GM12878 (cell line): ENCODE measurements around the gene RPIA. TPM values are rescaled to one million over a fixed set of nuclear protein-coding genes. Genes with fewer than 3 reads are reported as not detected.

ENCODE experiments used
- ATAC-seq: fragments of 200-7000 bp; cut with Tn5 transposase; 3 replicates; pipeline ENCODE4 v1.9.1; 2020; ENCODE audit warnings: mild to moderate bottlenecking, moderate library complexity
- BruUV-seq: library from RNA; stranded (reverse); fragments of 400-500 nt; replicated peaks from 2 replicates; lab custom pipeline; 2021; lab: Mats Ljungman, UMichigan
- CTCF ChIA-PET: fragments of 300-600 bp; sonication (Branson Sonifier 250); formaldehyde crosslinking; extraction: SDS; loops from one replicate; lab custom pipeline; 2021; ENCODE audit warnings: inconsistent platforms; lab: Yijun Ruan, JAX
- POLR2A ChIA-PET: fragments of 350-600 bp; formaldehyde crosslinking; extraction: SDS; loops from one replicate; lab custom pipeline; 2021; ENCODE audit warnings: inconsistent platforms; lab: Charles Lee
- RAD21 ChIA-PET: fragments of 300-600 bp; sonication (Branson Sonifier 250); formaldehyde crosslinking; loops from one replicate; lab custom pipeline; 2023; ENCODE audit warnings: antibody characterized with exemption; ENCODE audit not compliant: unreplicated experiment; lab: Charles Lee
- SMC1A ChIA-PET: fragments of 300-600 bp; sonication (Branson Sonifier 250); formaldehyde crosslinking; loops from one replicate; lab custom pipeline; 2023; ENCODE audit not compliant: unreplicated experiment, uncharacterized antibody; lab: Charles Lee
- DNase-seq: peaks from one replicate; pipeline ENCODE4 v3.0.0-alpha.2; 2011; ENCODE audit warnings: low read depth, low spot score
- FAIRE-seq: peaks from 3 replicates; lab custom pipeline; 2011; peaks lifted over from hg19 to GRCh38; lab: Jason Lieb, UNC
- H2AFZ ChIP-seq: 2 replicates; pipeline ENCODE4 v1.6.0; 2011; ENCODE audit warnings: low read depth, low read length, control low read depth; ENCODE audit not compliant: control insufficient read depth
- H3K27ac ChIP-seq: 2 replicates; pipeline ENCODE4 v1.5.1; 2011; ENCODE audit warnings: control low read depth; ENCODE audit not compliant: control insufficient read depth, insufficient read depth
- H3K27me3 ChIP-seq, 2 experiments: replicated peaks in 1 of 2; 2 replicates each; pipeline versions ENCODE4 v1.6.0 to v1.6.1; 2011; ENCODE audit warnings: low read length in 1 of 2; ENCODE audit not compliant: control insufficient read depth in 2 of 2, insufficient read depth in 2 of 2
- H3K36me3 ChIP-seq, 2 experiments: 2 replicates each; pipeline ENCODE4 v1.5.1; 2011; ENCODE audit warnings: low read length in 1 of 2; ENCODE audit not compliant: control insufficient read depth in 2 of 2, insufficient read depth in 2 of 2
- H3K4me1 ChIP-seq: 2 replicates; pipeline ENCODE4 v1.6.1; 2011; ENCODE audit warnings: mild to moderate bottlenecking, low read length, moderate library complexity, mixed read lengths; ENCODE audit not compliant: control insufficient read depth, insufficient read depth
- H3K4me2 ChIP-seq: 2 replicates; pipeline ENCODE4 v1.6.0; 2011; ENCODE audit warnings: control low read depth; ENCODE audit not compliant: control insufficient read depth, insufficient read depth
- H3K4me3 ChIP-seq: fragments of 200-600 bp; sonication (generic); 2 replicates; pipeline ENCODE4 v1.5.1; 2016
- H3K79me2 ChIP-seq: 2 replicates; pipeline ENCODE4 v1.6.0; 2011; ENCODE audit warnings: low read length; ENCODE audit not compliant: control insufficient read depth, insufficient read depth
- H3K9ac ChIP-seq: 2 replicates; pipeline ENCODE4 v1.8.0; 2011; ENCODE audit warnings: low read length, control low read depth, mixed read lengths; ENCODE audit not compliant: control insufficient read depth, insufficient read depth
- H3K9me3 ChIP-seq: replicated peaks from 3 replicates; pipeline ENCODE4 v1.5.1; 2011; ENCODE audit warnings: mild to moderate bottlenecking, low read length; ENCODE audit not compliant: control insufficient read depth, insufficient read depth
- H4K20me1 ChIP-seq: 2 replicates; pipeline ENCODE4 v1.6.0; 2011; ENCODE audit not compliant: control insufficient read depth, insufficient read depth
- HDGF ChIP-seq: fragments of 450-650 bp; IDR thresholded peaks from 2 replicates; pipeline ENCODE4 v1.6.1; 2016; ENCODE audit warnings: antibody characterized with exemption
- JUNB ChIP-seq: IDR thresholded peaks from 2 replicates; pipeline ENCODE4 v1.6.1; 2016; ENCODE audit warnings: antibody characterized with exemption, mild to moderate bottlenecking
- MEF2A ChIP-seq: IDR thresholded peaks from 2 replicates; pipeline ENCODE4 v1.6.1; 2011; ENCODE audit warnings: low read depth, mild to moderate bottlenecking, low read length, moderate library complexity; ENCODE audit not compliant: insufficient read depth
- PKNOX1 ChIP-seq: fragments of 450-650 bp; IDR thresholded peaks from 2 replicates; pipeline ENCODE4 v1.6.1; 2016; ENCODE audit warnings: mild to moderate bottlenecking
- RELA ChIP-seq: fragments of 450-650 bp; IDR thresholded peaks from 2 replicates; pipeline ENCODE4 v1.8.0; 2014; ENCODE audit warnings: borderline replicate concordance; ENCODE audit not compliant: partially characterized antibody
- RUNX3 ChIP-seq: IDR thresholded peaks from 2 replicates; pipeline ENCODE4 v1.6.1; 2012; ENCODE audit warnings: low read length, inconsistent platforms
- ZBTB11 ChIP-seq: fragments of 450-650 bp; formaldehyde crosslinking; IDR thresholded peaks from 2 replicates; pipeline ENCODE4 v1.5.0; 2022; ENCODE audit warnings: mild to moderate bottlenecking, missing genetic modification characterization
- ZNF384 ChIP-seq: IDR thresholded peaks from 2 replicates; pipeline ENCODE4 v1.6.1; 2012; ENCODE audit warnings: low read depth, mild to moderate bottlenecking, low read length, improper control_type of control experiment, borderline replicate concordance
- WGBS: methylation state at CpG from one replicate; pipeline ENCODE4 v1.1.6; 2016; ENCODE audit warnings: low lambda C conversion rate; ENCODE audit not compliant: insufficient replicate concordance, insufficient coverage; ENCODE audit errors: missing lambda C conversion rate; 5-methylcytosine and 5-hydroxymethylcytosine counted together
- in situ Hi-C: fragments of 300-500 bp; cut with MboI; formaldehyde crosslinking; loops from 9 replicates; pipeline ENCODE4 v1.14.3; 2018; ENCODE audit warnings: mixed read lengths
- intact Hi-C: fragments of 100-400 bp; cut with micrococcal nuclease; formaldehyde crosslinking; loops from one replicate; pipeline ENCODE4 v1.14.2; 2022; ENCODE audit not compliant: unreplicated experiment
- polyA plus RNA-seq, 11 experiments: library from polyadenylated mRNA; depleted of rRNA in 4 of 11; unstranded in 6 of 11; stranded (reverse) in 5 of 11; fragments of >200 nt; fragmentation: Nextera tagmentation in 4 of 11; fragmentation: Illumina TruSeq in 1 of 11; extraction: Ambion mirVana in 4 of 11; extraction: Trizol in 1 of 11; gene quantifications; 1 replicate in 1 of 11; 2 replicates in 10 of 11; pipeline versions ENCODE4 v1.2.1 to v1.2.3, GENCODE V29; 2011 to 2016; ENCODE audit warnings: inconsistent platforms in 2 of 11, missing spikeins in 2 of 11, low read depth in 1 of 11
- total RNA-seq, 4 experiments: library from RNA; depleted of rRNA in 3 of 4; stranded (reverse); fragments of >200 nt in 3 of 4; fragmentation: Illumina TruSeq in 1 of 4; extraction: Trizol in 1 of 4; gene quantifications; 2 replicates each; pipeline versions ENCODE4 v1.2.1 to v1.2.3, GENCODE V29; 2013 to 2021
- TF ChIP-seq, protein P1 (sequence below): fragments of 450-650 bp; formaldehyde crosslinking; IDR thresholded peaks from 2 replicates; pipeline ENCODE4 v1.4.0; 2020; ENCODE audit warnings: mild to moderate bottlenecking, moderate library complexity

Gene RPIA
- total and polyA plus RNA-seq, 10 of the 15 experiments (the other 5 are each of a cell fraction or from before 2014, with no cell fraction given), result 7.1 to 58.1 (median 41.6) TPM

GRCh38 chr2:88737385-88737784, 45.9 kb downstream of the RPIA start:
- SMC1A ChIA-PET, result no interaction called here
- Histone ChIP-seq H3K4me2 (no peak overlapping the region), H4K20me1 (no peaks in the 10 kb centered on the region), H2AFZ (no peak overlapping the region), H3K4me3 (no peak overlapping the region), H3K9ac (no peak overlapping the region), H3K36me3 (peaks cover 8 to 22% of the 10 kb centered on the region in 2 experiments), H3K4me1 (no peaks in the 10 kb centered on the region), H3K9me3 (no peaks in the 10 kb centered on the region), H3K27me3 (no peaks in the 10 kb centered on the region), H3K27ac (no peak overlapping the region), H3K79me2 (no peaks in the 10 kb centered on the region)
- DNase-seq, result no peak
- no TSS peak for BruUV-seq
- ATAC-seq, result no peak; the same call in 1 of the 3 replicates
- intact Hi-C loops, result no loop called here
- WGBS, result 69% methylated on average over 4 of the region's 4 CpGs
- in situ Hi-C loops, result loop anchor here (25.0 kb wide), 1 partner anchor 425 kb away; no protein-coding TSS in a partner anchor
- peak; percentile 36; the same call in 1 of the 2 replicates for TF ChIP-seq RUNX3
- TF ChIP-seq ZBTB11 (CRISPR knock-in tag), result no peak
- peak; percentile 84 for TF ChIP-seq MEF2A
- no peak for TF ChIP-seq RELA
- peak; percentile 50; the same call in 1 of the 2 replicates for TF ChIP-seq PKNOX1
- TF ChIP-seq, protein P1, sequence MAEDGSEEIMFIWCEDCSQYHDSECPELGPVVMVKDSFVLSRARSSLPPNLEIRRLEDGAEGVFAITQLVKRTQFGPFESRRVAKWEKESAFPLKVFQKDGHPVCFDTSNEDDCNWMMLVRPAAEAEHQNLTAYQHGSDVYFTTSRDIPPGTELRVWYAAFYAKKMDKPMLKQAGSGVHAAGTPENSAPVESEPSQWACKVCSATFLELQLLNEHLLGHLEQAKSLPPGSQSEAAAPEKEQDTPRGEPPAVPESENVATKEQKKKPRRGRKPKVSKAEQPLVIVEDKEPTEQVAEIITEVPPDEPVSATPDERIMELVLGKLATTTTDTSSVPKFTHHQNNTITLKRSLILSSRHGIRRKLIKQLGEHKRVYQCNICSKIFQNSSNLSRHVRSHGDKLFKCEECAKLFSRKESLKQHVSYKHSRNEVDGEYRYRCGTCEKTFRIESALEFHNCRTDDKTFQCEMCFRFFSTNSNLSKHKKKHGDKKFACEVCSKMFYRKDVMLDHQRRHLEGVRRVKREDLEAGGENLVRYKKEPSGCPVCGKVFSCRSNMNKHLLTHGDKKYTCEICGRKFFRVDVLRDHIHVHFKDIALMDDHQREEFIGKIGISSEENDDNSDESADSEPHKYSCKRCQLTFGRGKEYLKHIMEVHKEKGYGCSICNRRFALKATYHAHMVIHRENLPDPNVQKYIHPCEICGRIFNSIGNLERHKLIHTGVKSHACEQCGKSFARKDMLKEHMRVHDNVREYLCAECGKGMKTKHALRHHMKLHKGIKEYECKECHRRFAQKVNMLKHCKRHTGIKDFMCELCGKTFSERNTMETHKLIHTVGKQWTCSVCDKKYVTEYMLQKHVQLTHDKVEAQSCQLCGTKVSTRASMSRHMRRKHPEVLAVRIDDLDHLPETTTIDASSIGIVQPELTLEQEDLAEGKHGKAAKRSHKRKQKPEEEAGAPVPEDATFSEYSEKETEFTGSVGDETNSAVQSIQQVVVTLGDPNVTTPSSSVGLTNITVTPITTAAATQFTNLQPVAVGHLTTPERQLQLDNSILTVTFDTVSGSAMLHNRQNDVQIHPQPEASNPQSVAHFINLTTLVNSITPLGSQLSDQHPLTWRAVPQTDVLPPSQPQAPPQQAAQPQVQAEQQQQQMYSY (CRISPR knock-in tag), result no peak
- TF ChIP-seq HDGF, result no peak
- TF ChIP-seq ZNF384, result 0 out of 2 replicates have a peak, but pooled peaks have one; percentile 15
- TF ChIP-seq JUNB, result peak; percentile 62
- POLR2A ChIA-PET, result no interaction called here
- RAD21 ChIA-PET, result interaction anchor here (0.7 kb wide), 1 partner anchor 16 kb away, joined by 3 read pairs; no protein-coding TSS in a partner anchor
- CTCF ChIA-PET, result interaction anchor here (0.7 to 2.4 kb wide), 4 partner anchors 11 to 170 kb away, joined by 3 to 7 read pairs (median 4); no protein-coding TSS in a partner anchor
- no peak for FAIRE-seq
